Hippocampal formation (tissue), 2 donors: ENCODE measurements around the gene DDX25.

ENCODE experiments used
- DNase-seq, 2 donors: peaks; one replicate each; lab custom pipeline; 2025; lab: John Stamatoyannopoulos, UW

The DDX25 gene

DNA sequence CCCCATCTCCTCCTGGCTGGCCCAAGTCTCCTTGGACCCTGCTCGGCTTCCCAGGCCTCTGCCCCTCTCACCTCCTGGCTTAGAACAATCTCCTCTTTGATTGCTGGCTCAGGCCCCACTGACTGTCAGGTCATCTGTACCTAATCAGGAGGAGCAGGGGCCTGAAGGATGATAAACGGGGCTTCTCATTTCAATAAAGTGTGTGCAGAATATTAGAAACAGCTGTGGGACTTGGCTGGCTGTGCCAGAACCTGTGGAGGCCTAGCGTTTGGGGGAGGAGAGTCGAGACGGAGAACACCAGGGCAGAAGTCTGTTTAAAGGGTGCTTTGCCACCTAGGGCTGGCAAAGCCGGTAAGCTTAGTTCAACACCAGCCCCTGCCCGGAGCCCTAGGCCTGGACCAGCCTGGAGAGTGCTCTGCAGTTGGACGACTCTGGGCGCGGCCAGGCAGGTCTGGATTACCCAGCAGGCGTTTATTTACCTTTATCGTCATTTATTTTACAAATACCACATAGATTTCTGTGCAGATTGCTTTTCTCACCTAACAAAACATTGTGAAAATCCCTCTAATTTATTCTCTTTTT, 31.4 kb downstream of the DDX25 start:
- DNase-seq: no peak

DNA sequence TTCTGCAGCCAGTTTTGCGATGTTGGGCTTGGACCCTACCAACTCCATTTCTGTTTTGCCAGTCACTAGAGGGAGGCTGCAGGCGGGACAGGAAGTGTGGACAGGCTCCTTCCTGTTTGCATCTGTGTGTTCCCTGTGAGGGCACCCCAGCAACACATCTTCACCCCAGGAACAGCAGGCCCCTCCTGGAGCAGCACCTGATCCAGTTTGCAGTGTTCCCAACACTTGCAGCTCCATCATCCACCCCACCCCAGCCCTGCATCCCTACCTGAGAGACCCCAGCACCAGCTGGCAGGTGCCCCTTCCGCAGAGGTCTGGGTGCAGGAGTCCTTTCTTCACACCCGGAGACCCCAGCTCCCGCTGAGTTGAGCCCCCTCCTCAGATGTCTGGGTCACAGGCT, 34.1 kb downstream of the DDX25 start:
- no peak for DNase-seq

DNA sequence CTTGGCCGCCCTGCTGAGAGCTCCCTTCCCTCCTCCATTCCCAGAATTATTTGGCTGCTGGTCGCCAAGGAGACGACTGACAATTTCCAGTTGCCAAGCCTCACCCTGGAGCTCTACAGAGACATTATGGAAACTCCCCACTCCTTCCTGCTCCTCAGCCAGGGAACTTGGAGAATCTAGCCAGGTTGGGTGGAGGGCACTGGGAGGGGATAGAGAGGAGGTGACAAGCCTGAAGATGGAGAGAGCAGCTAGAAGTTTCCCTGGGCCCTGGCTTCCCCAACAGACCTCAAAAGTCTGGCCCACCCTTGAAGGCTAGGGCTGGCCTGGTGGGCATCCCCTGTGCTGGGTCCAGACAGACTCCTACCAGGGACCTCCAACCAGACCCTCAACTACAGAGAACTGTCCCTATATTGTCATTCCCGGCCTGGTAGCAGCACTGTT, 34.8 kb downstream of the DDX25 start:
- no peak for DNase-seq

DNA sequence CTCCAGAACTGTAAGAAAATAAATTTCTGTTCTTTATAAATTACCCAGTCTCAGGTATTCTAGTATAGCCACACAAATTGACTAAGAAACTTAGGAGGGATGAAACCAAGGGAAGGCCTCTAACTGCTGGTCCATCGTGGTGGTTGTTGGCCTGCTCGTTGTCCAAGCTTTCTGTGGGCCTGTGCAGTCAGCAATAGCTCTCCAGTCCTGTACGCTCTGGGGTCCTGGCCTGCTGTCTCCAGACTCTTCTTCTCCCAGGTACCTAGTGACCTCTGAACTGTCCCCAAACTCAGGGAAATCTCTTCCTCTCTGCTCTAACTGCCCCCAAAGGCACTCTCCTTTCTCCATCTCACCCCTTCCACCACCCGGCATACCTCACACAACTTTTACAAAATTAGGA, 35.8 kb downstream of the DDX25 start:
- no peak for DNase-seq

DNA sequence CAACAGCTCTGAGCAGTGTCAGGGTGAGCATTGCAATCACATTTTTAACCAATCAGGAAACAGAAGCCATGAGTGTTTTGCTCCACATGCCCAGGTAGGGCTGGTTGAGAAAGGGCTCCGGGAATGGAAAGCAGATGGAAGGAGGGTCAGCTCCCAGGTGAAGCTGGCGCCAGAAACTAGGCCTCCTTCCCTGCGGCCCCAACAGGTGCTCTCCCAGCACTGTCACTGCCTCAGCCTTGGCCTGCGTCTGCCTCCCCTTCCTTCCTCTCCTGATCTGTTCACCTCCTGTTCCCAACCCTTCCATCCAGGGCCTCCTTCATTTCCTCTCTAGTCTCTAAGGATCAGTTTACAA, 36.9 kb downstream of the DDX25 start:
- no peak for DNase-seq

DNA sequence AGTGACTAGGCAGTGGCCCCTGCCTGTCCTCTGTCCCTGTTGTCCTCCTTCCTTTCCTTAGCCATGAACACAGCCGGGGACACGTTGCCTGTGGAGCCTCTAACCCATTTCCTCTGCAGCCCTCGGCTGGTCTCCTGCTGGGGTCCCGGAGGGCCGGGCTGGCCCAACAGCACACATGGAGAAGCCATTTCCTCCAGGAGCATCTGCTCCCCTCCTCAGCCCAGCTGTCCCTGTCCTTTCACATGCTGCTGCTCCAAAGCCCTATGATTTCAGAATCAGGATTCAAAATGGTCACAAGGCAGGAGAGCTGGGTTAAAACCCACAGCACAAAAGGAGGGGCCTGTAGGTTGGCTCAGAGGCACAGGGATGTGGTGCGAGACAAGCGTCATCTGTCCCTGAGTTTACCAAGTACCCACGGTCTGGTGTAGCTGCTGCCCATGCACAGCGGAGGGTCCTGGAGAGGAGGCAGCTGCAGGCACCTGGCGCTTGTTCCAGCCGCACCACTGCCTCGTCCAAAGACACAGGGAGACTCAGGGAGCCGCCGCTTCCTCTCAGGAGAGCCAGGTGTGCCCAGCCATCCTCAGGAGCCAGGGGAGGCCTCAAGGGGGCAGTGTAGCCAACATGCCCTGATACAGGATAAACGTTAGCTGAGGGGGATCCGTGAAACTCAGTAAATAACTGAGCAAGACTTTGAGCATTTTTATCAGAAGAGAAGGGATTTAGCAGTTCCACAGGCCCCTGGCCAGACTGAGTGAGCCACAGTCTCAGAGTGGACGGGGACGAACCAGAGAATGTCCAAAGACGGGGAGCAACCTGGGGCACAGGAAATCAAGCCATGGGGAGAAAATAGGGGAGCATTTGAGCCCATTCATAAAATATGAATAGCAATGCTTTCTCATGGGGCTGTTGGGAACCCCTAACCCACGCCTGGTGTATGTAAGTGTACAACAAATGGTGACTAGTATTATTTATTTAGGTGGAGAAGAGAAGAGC, 37.6 kb downstream of the DDX25 start:
- no peak for DNase-seq

DNA sequence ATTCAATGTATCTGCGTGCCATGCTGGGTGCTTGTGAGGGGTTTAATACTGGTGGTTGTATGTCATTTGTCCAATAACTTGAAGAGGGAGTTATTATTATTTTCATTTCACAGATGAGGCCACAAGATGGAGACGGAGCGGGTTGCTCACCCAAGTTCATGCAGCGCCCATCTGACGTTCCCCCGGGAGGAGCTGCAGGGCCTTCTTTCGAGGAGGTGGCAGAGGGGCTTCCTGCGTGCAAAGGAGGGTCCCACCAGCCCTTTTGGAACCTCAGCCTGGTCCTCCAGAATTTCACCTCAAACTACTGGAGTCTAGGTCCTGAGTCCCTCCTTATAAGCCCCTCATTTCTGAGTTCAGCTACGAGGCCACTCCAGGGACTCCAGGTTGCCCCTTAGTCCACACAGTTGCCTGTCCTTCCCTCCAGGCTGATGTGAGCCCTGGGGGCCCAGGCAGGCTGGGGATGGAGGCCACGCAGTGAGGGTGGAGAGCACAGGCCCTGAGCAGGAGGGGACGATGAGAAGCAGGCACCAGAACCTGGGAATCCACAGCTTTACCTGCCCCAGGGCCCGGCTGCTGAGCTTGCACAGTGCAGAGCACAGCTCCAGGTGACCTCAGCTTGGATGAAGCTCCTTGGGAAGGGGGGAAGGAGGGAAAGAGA, 38.6 kb downstream of the DDX25 start:
- DNase-seq: no peak

DNA sequence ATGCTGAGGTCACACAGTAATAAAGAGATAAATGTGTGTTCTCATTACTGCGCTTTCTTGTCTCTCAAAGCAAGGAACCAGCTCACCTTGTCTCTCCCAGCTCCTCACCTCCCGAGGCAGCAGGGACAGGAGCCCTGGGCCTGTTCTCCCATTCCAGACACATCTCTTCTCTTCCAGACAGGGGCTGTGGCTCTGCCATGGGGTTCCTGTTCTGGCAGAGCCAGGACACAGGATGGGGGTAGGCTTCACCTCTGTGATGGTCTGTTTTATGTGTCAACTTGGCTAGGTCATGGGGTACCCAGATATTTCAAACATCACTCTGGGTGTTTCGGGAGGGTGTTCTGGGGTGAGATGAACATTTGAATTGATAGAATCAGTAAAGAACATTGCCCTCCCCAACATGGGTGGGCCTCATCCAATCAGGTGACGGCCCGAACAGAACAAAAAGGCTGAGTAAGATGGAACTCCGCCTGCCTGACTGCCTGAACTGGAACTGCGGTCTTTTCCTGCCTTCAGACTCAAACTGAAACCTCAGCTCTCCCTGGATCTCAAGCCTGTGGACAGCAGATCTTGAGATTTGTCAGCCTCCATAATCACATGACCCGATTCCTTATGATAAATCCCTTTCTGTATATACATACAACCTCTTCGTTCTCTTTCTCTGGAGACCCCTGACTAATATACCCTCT, 39.5 kb downstream of the DDX25 start:
- DNase-seq: no peak

DNA sequence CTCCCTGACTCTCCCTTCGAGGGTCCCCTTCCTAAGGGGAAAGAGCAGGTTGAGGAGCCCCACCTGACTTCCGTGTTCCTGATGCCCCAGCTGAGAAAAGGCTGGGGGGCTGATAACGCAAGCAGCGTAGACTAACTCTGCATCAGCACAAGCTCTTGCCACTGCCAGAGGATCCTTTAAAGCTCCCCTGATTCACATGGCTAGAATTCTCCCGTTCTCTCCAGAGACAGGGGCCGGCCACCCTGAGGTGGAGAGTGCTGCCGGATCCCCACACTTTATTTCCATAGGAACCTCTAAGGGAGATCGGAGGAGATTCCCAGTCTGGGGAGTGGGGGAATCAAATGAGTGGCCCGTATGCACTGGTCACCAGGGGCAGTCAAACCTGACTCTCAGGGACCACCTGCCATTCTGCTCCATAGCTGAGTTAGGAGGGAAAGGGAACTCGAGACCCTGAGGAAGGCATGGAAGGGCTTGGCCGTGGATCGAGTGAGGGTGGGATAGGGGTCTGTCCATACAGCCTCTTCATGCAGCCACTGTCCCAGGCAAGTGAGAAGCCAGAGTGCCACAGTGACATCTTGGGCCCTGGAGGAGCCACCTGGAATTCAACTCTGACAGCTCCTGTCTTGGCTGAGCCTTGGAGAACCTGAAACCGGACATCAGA, 40.2 kb downstream of the DDX25 start:
- DNase-seq: no peak

DNA sequence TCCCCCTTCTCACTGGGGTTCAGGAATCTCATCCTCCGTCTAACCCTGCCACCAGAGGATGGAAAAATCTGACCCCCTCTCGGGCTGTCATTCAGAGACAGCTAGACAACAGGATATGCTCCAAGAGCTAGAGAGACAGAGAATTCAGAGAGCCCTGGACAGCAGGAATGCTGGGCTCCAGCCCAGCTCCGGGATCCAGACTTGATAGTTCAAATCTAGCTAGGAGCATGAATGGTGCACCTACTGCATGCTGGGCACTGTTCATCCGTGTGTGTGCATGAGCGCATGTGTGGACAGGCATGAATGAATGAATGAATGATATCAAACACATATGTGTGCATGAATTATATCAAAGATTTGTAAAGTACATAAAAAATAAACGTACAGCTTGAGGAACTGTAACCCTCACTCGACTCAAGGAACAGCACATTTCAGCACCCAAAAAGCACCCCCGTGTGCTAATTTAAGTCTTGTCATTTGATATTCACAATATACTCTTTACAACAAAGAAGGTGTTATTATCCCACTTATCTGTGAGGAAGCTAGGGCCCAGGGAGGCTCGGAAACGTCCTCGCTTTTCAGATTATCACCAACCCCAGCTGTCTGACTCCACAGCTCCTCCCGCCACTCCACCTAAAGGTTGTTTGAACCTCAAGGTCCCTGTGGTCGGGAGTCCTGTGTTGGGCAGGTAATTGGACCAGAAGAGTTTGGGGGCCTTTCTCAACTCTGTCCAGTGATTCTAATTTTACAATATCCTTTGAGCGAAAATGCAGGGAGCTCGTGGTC, 40.9 kb downstream of the DDX25 start:
- DNase-seq: no peak

DNA sequence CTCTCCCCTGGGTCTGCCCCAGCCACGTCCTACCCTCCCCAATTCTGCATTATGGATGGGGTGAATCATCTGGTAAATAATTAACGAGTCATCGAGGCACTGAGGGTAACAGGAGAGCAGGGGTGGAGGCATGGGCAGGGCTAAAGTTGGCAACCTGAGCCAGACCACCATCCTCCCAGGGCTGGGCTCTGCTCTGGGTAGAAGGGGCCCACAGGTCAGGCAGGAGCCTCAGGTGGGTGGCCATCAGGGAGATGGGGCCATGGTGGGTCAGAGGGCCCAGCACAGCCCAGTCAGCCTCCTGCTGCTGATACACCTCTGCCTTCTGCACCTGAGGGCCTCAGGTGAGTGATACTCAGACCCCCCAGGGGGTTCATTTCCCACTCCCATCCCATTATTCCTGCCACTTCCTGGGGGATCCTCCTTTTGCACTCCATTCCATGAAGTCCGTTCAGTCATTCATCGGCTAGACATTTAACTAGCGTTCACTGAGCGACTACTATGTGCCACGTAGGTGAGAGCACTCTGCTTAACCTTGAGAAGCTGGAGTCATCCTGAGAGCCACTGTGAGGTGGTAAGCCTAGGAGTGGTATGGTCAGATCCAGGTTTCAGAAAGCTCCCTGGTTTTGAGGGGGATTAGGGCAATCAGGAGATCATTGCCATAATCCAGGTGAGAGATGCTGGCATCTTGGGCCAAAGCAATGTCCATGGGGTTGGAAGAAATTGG, 41.7 kb downstream of the DDX25 start, which contains the start of gene VSIG10L2:
VSIG10L2 (plus strand) TSS at position 248 of the 724 bp plus-strand sequence; CDS start at position 260, 12 bp downstream.
- no peak for DNase-seq

DNA sequence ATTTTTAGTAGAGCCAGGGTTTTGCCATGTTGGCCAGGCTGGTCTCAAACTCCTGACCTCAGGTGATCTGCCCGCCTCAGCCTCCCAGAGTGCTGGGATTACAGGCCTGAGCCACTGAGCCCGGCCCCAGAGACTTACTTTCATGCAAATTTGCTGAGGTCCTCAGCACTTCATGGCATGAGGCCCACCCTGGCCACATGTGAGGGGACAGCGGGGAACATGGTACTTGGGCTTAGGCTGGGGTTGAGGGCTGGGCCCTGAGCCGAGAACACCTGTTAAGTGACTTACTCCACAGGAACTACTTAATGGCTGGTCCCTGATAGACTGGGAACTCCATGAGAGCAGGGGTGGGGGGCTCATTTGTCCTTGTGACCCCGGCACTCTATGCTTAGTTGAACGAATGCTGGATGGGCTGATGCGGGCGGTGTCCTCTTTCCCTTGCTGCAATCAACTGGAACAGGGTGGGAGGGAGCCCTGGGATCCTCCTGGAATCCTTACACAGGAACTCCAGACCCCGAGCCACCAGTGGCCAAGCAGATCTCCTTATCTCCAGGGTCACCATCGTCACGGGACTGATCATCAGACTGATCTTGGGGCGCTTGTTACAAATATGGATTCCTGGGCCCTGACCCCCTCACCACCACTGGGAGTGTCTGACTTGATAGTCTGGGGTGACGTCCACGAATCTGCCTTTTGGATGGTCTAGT, 42.6 kb downstream of the DDX25 start:
- no peak for DNase-seq

DNA sequence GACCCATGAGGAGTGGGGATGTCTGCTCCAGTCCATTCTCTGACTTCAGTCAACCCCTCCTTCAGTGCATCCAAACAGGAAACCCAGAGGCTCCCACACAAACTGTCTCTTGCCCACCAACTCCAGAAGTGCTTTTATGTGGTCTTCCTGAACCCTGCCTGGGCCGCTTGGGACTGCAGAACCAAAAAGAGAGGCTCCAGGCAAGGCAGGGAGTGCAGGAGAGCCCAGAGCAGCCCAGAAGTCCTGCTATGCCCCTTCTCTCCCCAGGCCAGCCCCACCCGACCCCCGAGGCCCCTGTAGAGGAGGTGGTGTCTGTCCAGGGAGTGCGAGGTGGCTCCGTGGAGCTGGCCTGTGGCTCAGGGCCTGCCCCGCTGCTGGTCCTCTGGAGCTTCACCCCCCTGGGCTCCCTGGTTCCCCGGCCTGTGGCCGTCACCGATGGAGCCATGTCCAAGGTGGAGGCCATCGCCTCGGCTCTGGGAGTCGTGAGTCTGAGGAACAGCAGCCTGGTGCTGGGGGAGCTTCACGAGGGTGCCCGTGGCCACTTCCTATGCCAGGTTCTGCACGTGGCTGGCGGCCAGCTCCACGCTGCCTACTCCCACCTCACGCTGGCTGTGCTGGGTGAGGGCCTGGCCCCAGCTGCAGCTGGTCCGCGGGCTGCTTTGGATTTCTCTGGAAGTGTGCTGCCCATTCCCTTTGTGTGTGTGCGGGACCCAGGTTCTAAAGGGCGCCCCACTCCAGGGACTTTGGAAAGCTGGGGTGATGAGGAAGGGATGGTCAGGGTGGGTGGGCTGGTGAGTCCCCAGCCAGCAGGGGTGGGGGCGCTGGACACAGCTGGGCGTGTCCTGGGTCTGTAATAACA, 43.3 kb downstream of the DDX25 start:
- DNase-seq: no peak

DNA sequence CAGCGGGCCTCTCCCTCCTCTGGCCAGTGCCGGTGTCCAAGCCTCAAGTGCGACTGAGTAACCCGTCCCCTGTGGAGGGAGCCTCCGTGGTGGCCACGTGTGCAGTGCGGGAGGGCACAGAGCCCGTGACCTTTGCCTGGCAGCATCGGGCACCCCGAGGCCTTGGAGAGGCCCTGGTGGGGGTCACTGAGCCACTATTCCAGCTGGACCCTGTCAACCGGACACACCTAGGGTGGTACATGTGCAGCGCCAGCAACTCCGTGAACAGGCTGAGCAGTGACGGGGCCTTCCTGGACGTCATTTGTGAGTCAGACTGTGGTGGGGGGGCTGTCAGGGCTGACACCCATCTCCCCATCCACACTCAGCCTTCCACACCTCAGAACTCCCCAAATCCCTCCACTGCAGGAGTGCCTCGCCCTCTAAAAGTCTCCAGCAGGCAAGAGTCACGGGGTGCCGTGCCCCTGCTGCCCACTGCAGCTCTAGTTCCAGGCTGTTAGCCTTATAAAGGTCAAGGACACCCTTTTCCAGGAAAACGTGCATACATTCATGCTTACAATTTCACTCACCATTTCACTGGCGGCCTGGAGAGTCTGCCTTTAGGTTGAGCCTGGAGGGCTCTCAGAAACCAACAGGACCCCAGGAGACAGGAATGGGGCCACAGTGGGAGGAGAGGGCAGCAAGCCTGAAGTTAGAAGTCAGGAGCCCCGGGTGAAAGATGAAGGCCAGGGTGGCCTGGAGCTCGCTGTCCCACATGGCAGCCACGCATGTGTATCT, 44.2 kb downstream of the DDX25 start:
- DNase-seq: no peak

DNA sequence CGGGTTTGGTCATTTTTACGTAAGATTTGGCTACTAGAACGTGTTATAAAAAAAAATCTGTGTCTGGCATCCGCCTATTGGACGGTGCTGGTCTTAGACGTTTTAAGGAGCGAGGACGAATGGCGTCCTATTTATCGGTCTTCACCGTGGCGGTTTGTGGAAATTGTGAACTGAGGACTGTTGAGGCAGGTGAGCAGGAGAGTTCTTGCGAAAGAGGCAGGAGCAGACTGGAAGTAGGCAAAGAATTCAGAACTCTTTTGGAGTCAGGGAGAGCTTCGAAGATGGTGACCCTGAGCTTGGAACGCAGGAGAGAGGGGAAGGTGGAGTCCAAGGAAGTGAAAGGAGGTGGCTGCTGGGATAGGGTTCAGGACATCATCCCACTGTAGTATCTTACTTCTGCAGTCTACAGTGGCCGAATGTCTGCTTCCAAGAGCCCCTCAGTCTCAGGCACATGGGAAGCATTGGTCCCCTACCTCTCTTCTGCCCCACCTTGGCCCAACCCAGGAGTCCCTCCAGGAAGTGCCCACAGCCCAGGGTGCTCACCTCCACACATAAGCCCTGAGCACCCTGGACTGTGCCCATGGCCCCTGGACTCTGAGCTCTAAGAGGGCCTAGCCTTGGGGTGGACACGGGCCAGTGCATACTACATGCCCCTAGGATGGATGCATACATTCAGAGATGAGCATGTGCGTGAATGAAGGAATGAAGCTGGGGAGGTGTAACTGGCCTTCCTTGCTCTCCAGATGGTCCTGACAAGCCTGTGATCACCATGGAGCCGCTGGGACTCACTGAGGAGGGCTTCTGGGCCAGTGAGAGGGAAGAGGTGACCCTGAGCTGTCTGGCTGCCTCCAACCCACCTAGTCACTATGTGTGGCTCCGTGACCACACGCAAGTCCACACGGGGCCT, 45.2 kb downstream of the DDX25 start:
- no peak for DNase-seq

DNA sequence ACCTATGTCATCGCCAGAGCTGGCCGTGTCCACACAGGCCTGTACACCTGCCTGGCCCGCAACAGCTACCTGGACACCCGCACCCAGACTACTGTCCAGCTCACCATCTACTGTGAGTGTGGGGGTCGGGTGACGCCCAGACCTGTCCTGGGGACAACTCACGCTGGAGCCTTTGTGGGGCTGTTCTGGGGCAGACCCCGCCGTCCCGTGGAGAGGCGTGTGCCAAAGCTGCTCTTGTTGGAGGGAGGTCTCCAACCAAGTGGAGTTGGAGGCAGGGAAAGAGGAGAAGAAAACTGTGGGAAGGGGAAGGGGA, 45.8 kb downstream of the DDX25 start:
- DNase-seq: no peak
